Panc1 (cell line): ENCODE data around the gene DHRS7C. TPM values are rescaled to one million over a fixed set of nuclear protein-coding genes. Genes with fewer than 3 reads are reported as not detected.

Experiments used
- ATAC-seq: fragments of 200-7000 bp; cut with Tn5 transposase; 2 replicates; pipeline ENCODE4 v1.9.1; 2020; ENCODE audit warnings: mild to moderate bottlenecking, moderate library complexity
- BruUV-seq: library from RNA; stranded (reverse); fragments of 400-500 nt; replicated peaks from 2 replicates; lab custom pipeline; 2021; lab: Mats Ljungman, UMichigan
- CTCF ChIA-PET: fragments of 300-600 bp; sonication (Branson Sonifier 250); formaldehyde crosslinking; loops from one replicate; lab custom pipeline; 2022; ENCODE audit warnings: antibody characterized with exemption; lab: Charles Lee
- POLR2A ChIA-PET: fragments of 300-600 bp; sonication (Branson Sonifier 250); formaldehyde crosslinking; loops from one replicate; lab custom pipeline; 2022; ENCODE audit warnings: antibody characterized with exemption; lab: Charles Lee
- DNase-seq: peaks from one replicate; pipeline ENCODE4 v3.0.0-alpha.2; 2010; ENCODE audit warnings: low read depth, low spot score
- H3K27ac ChIP-seq: 2 replicates; pipeline ENCODE4 v1.5.1; 2011; ENCODE audit warnings: mild to moderate bottlenecking, low read length, inconsistent platforms
- H3K27me3 ChIP-seq: fragments of 200-500 bp; sonication (Bioruptor generic); 2 replicates; pipeline ENCODE4 v1.6.0; 2014; ENCODE audit warnings: low read length, inconsistent platforms; ENCODE audit not compliant: control insufficient read depth, insufficient read depth
- H3K36me3 ChIP-seq: fragments of 200-500 bp; sonication (Bioruptor generic); 2 replicates; pipeline ENCODE4 v1.5.1; 2014; ENCODE audit warnings: inconsistent platforms, mild to moderate bottlenecking, low read length, moderate library complexity; ENCODE audit not compliant: control insufficient read depth, insufficient read depth
- H3K4me1 ChIP-seq: 2 replicates; pipeline ENCODE4 v1.5.1; 2011; ENCODE audit warnings: inconsistent platforms, mild to moderate bottlenecking, low read length, moderate library complexity; ENCODE audit not compliant: control insufficient read depth, insufficient read depth
- H3K4me3 ChIP-seq, 2 experiments: 2 replicates each; pipeline ENCODE4 v1.5.1; 2011 to 2012; ENCODE audit warnings: low read depth in 2 of 2, low read length in 2 of 2, mild to moderate bottlenecking in 2 of 2, inconsistent platforms in 1 of 2, moderate library complexity in 1 of 2
- H3K9me3 ChIP-seq: fragments of 200-500 bp; sonication (Bioruptor generic); 2 replicates; pipeline ENCODE4 v1.5.1; 2014; ENCODE audit warnings: low read depth, mild to moderate bottlenecking, inconsistent platforms, low read length, moderate library complexity; ENCODE audit not compliant: control insufficient read depth, insufficient read depth
- CTCF ChIP-seq: fragments of 450-650 bp; IDR thresholded peaks from 2 replicates; pipeline ENCODE4 v1.5.1; 2017; ENCODE audit warnings: mild to moderate bottlenecking
- POLR2AphosphoS5 ChIP-seq: IDR thresholded peaks from 2 replicates; pipeline ENCODE4 v1.6.1; 2012; ENCODE audit warnings: mild to moderate bottlenecking, low read depth, low read length, moderate library complexity
- REST ChIP-seq, 2 experiments: IDR thresholded peaks; 2 replicates each; pipeline ENCODE4 v1.6.1; 2011 to 2012; ENCODE audit warnings: low read depth in 2 of 2, control low read depth in 1 of 2, low read length in 1 of 2, mild to moderate bottlenecking in 1 of 2, moderate library complexity in 1 of 2; ENCODE audit not compliant: insufficient read depth in 1 of 2
- SIN3A ChIP-seq: IDR thresholded peaks from 2 replicates; pipeline ENCODE4 v1.6.1; 2012; ENCODE audit warnings: low read depth, mild to moderate bottlenecking, low read length, moderate library complexity, borderline replicate concordance; ENCODE audit not compliant: insufficient read depth
- TCF7L2 ChIP-seq: IDR thresholded peaks from 2 replicates; pipeline ENCODE4 v1.6.1; 2011; ENCODE audit warnings: mild to moderate bottlenecking, low read depth, low read length, inconsistent platforms
- in situ Hi-C: cut with HindIII; loops from 2 replicates; pipeline ENCODE4 v1.10.0; 2016; ENCODE audit warnings: low sequenced_read_pairs, low pct_unique_long_range_greater_than_20kb
- intact Hi-C: fragments of 100-400 bp; cut with micrococcal nuclease; formaldehyde crosslinking; loops from one replicate; pipeline ENCODE4 v1.10.0; 2022; ENCODE audit not compliant: unreplicated experiment
- total RNA-seq: library from RNA; stranded (reverse); gene quantifications from one replicate; pipeline ENCODE4 v1.2.1, GENCODE V29; 2021; ENCODE audit not compliant: unreplicated experiment

DHRS7C gene
- total RNA-seq, 1 experiment from 2014 or later = not detected

- no peaks in the 10 kb centered on the region for H3K36me3 ChIP-seq
- H3K4me1 ChIP-seq = no peaks in the 10 kb centered on the region
- intact Hi-C loops (loop anchor here (2.0 kb wide), 1 partner anchor 39 kb away; no protein-coding TSS in a partner anchor), in situ Hi-C loops (no loop called here)
- H3K4me3 ChIP-seq = no peak overlapping the region
- no peaks in the 10 kb centered on the region for H3K9me3 ChIP-seq
- CTCF ChIA-PET = no interaction called here
- POLR2A ChIA-PET = no interaction called here
- H3K27ac ChIP-seq = no peak overlapping the region
- ATAC-seq = no peak
- TF ChIP-seq REST (IDR thresholded peaks at IDR 0.05; ENCODE audit: insufficient read depth in 1 of 2, low read depth in 2 of 2, low read length in 1 of 2) = no peak
- no peak for TF ChIP-seq SIN3A
- TF ChIP-seq POLR2AphosphoS5 = no peak
- no peak for TF ChIP-seq TCF7L2
- TF ChIP-seq CTCF = no peak
- no peak for DNase-seq
- H3K27me3 ChIP-seq = no peaks in the 10 kb centered on the region
- BruUV-seq = no TSS peak
Observed at GRCh38 chr17:9729735-9730420, 61.5 kb downstream of the DHRS7C start.

GRCh38 chr17:9729034-9729650 lies 62.2 kb downstream of the DHRS7C start:
- intact Hi-C loops = loop anchor here (2.0 kb wide), 1 partner anchor 40 kb away; no protein-coding TSS in a partner anchor
- no peak overlapping the region for H3K27ac ChIP-seq
- DNase-seq (peak; percentile 55), ATAC-seq (0 out of 2 replicates have a peak, but pooled peaks have one; percentile 65)
- TF ChIP-seq REST (IDR thresholded peaks at IDR 0.05; ENCODE audit: insufficient read depth in 1 of 2, low read depth in 2 of 2, low read length in 1 of 2) = no peak
- TF ChIP-seq CTCF = peak; percentile 98
- TF ChIP-seq POLR2AphosphoS5 = no peak
- POLR2A ChIA-PET = no interaction called here
- in situ Hi-C loops = no loop called here
- H3K4me1 ChIP-seq = no peaks in the 10 kb centered on the region
- no peak overlapping the region for H3K4me3 ChIP-seq
- CTCF ChIA-PET = interaction anchor here (0.7 kb wide), 3 partner anchors 18 to 855 kb away, joined by 3 to 6 read pairs (median 4); no protein-coding TSS in a partner anchor
- H3K36me3 ChIP-seq = no peaks in the 10 kb centered on the region
- no peaks in the 10 kb centered on the region for H3K9me3 ChIP-seq
- no peaks in the 10 kb centered on the region for H3K27me3 ChIP-seq
- BruUV-seq = no TSS peak
